GM12878 (cell line): ENCODE measurements around the gene GLT1D1. TPM values are rescaled to one million over a fixed set of nuclear protein-coding genes. Genes with fewer than 3 reads are reported as not detected.

ENCODE experiments used
- CHD4 ChIP-seq: fragments of 200-600 bp; sonication (generic); IDR thresholded peaks from 2 replicates; pipeline ENCODE4 v1.6.1; 2016; ENCODE audit warnings: mild to moderate bottlenecking
- CREB1 ChIP-seq: IDR thresholded peaks from 2 replicates; pipeline ENCODE4 v1.6.1; 2012; ENCODE audit warnings: low read depth, mild to moderate bottlenecking, inconsistent platforms
- ELK1 ChIP-seq: IDR thresholded peaks from 2 replicates; pipeline ENCODE4 v1.6.1; 2012; ENCODE audit warnings: low read depth, low read length, improper control_type of control experiment
- EP300 ChIP-seq, 2 experiments: fragments of 150-350 bp in 1 of 2; IDR thresholded peaks; 2 replicates each; pipeline ENCODE4 v1.6.1; 2011 to 2012; ENCODE audit warnings: low read depth in 2 of 2, low read length in 2 of 2, borderline replicate concordance in 1 of 2, improper control_type of control experiment in 1 of 2, inconsistent platforms in 1 of 2; ENCODE audit not compliant: control insufficient read depth in 1 of 2
- ESRRA ChIP-seq: IDR thresholded peaks from 2 replicates; pipeline ENCODE4 v1.6.1; 2012; ENCODE audit warnings: mild to moderate bottlenecking, low read length, improper control_type of control experiment
- FOXM1 ChIP-seq: IDR thresholded peaks from 2 replicates; pipeline ENCODE4 v1.6.1; 2012; ENCODE audit warnings: low read depth, mild to moderate bottlenecking, inconsistent platforms, low read length, moderate library complexity
- GATAD2B ChIP-seq: fragments of 450-650 bp; conservative IDR thresholded peaks from 2 replicates; pipeline ENCODE4 v1.6.1; 2017; ENCODE audit warnings: low read depth, mild to moderate bottlenecking, moderate library complexity
- HDGF ChIP-seq: fragments of 450-650 bp; IDR thresholded peaks from 2 replicates; pipeline ENCODE4 v1.6.1; 2016; ENCODE audit warnings: antibody characterized with exemption
- KAT2A ChIP-seq: conservative IDR thresholded peaks from 2 replicates; pipeline ENCODE4 v1.6.1; 2011; ENCODE audit warnings: low read depth, low read length; ENCODE audit not compliant: control insufficient read depth
- MTA2 ChIP-seq: fragments of 450-650 bp; IDR thresholded peaks from 2 replicates; pipeline ENCODE4 v1.6.1; 2016; ENCODE audit warnings: low read depth, mild to moderate bottlenecking, moderate library complexity
- NBN ChIP-seq: fragments of 450-650 bp; IDR thresholded peaks from 2 replicates; pipeline ENCODE4 v1.6.1; 2016
- POLR2A ChIP-seq: IDR thresholded peaks from 2 replicates; pipeline ENCODE4 v1.6.1; 2011; ENCODE audit warnings: low read depth, mild to moderate bottlenecking, low read length
- STAT1 ChIP-seq: fragments of 450-650 bp; conservative IDR thresholded peaks from 2 replicates; pipeline ENCODE4 v1.6.1; 2014; ENCODE audit warnings: antibody characterized with exemption, mild to moderate bottlenecking
- TARDBP ChIP-seq: IDR thresholded peaks from 2 replicates; pipeline ENCODE4 v1.6.1; 2016; ENCODE audit warnings: borderline replicate concordance
- ZBTB40 ChIP-seq: fragments of 450-650 bp; IDR thresholded peaks from 2 replicates; pipeline ENCODE4 v1.6.1; 2016; ENCODE audit warnings: mild to moderate bottlenecking, moderate library complexity, borderline replicate concordance
- polyA plus RNA-seq, 11 experiments: library from polyadenylated mRNA; depleted of rRNA in 4 of 11; unstranded in 6 of 11; stranded (reverse) in 5 of 11; fragments of >200 nt; fragmentation: Nextera tagmentation in 4 of 11; fragmentation: Illumina TruSeq in 1 of 11; extraction: Ambion mirVana in 4 of 11; extraction: Trizol in 1 of 11; gene quantifications; 1 replicate in 1 of 11; 2 replicates in 10 of 11; pipeline versions ENCODE4 v1.2.1 to v1.2.3, GENCODE V29; 2011 to 2016; ENCODE audit warnings: inconsistent platforms in 2 of 11, missing spikeins in 2 of 11, low read depth in 1 of 11
- total RNA-seq, 4 experiments: library from RNA; depleted of rRNA in 3 of 4; stranded (reverse); fragments of >200 nt in 3 of 4; fragmentation: Illumina TruSeq in 1 of 4; extraction: Trizol in 1 of 4; gene quantifications; 2 replicates each; pipeline versions ENCODE4 v1.2.1 to v1.2.3, GENCODE V29; 2013 to 2021
- TF ChIP-seq, protein P1 (sequence below): IDR thresholded peaks from 2 replicates; pipeline ENCODE4 v1.6.1; 2011; ENCODE audit warnings: mild to moderate bottlenecking, low read depth, low read length, moderate library complexity; ENCODE audit not compliant: insufficient replicate concordance
- TF ChIP-seq, protein P2 (sequence below): fragments of 450-650 bp; IDR thresholded peaks from 2 replicates; pipeline ENCODE4 v1.6.1; 2017; ENCODE audit warnings: mild to moderate bottlenecking, moderate library complexity
- TF ChIP-seq, protein P3 (sequence below): fragments of 450-650 bp; IDR thresholded peaks from 2 replicates; pipeline ENCODE4 v1.6.1; 2017; ENCODE audit warnings: antibody characterized with exemption, mild to moderate bottlenecking, moderate library complexity

Gene GLT1D1
- total and polyA plus RNA-seq, 10 of the 15 experiments (the other 5 are each of a cell fraction or from before 2014, with no cell fraction given), result 0.42 to 62.8 (median 3.0) TPM

DNA sequence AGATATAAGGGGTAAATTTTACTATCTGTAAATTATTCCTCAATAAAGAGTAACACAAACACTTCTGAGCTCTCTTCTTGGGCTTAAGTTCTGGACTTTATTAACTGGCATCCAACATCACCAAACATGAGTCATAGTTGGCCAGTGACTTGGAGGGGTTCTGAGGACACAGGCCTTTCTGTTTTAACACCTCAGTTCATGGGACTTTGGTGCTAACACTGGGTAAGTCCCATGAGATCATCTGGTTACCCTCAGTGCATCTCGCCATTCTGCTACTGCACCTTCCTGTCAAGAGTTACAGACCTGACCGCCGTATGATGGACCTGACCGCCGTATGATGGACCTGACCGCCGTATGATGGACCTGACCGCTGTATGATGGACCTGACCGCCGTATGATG is 39.4 kb upstream of the GLT1D1 start (continued):
- TF ChIP-seq ZBTB40 (no peak), POLR2A (peak; percentile 47; the same call in 1 of the 2 replicates), CHD4 (no peak), ESRRA (0 out of 2 replicates have a peak, but pooled peaks have one; percentile 46), EP300 (IDR thresholded peaks at IDR 0.05; ENCODE audit: borderline replicate concordance in 1 of 2, control insufficient read depth in 1 of 2, low read depth in 2 of 2, low read length in 2 of 2) (peak in 1 of 2 experiments; percentile 72; a peak in 1 of 4 replicates), FOXM1 (no peak), GATAD2B (peak; percentile 63), KAT2A (no peak), TARDBP (no peak), NBN (peak; percentile 51; the same call in 1 of the 2 replicates), STAT1 (no peak), MTA2 (peak; percentile 66; the same call in 1 of the 2 replicates), ELK1 (no peak), HDGF (0 out of 2 replicates have a peak, but pooled peaks have one; percentile 31), CREB1 (peak; percentile 32; the same call in 1 of the 2 replicates)
- TF ChIP-seq, protein P1, sequence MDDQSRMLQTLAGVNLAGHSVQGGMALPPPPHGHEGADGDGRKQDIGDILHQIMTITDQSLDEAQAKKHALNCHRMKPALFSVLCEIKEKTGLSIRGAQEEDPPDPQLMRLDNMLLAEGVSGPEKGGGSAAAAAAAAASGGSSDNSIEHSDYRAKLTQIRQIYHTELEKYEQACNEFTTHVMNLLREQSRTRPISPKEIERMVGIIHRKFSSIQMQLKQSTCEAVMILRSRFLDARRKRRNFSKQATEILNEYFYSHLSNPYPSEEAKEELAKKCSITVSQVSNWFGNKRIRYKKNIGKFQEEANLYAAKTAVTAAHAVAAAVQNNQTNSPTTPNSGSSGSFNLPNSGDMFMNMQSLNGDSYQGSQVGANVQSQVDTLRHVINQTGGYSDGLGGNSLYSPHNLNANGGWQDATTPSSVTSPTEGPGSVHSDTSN, result peak; percentile 4
- TF ChIP-seq, protein P2, sequence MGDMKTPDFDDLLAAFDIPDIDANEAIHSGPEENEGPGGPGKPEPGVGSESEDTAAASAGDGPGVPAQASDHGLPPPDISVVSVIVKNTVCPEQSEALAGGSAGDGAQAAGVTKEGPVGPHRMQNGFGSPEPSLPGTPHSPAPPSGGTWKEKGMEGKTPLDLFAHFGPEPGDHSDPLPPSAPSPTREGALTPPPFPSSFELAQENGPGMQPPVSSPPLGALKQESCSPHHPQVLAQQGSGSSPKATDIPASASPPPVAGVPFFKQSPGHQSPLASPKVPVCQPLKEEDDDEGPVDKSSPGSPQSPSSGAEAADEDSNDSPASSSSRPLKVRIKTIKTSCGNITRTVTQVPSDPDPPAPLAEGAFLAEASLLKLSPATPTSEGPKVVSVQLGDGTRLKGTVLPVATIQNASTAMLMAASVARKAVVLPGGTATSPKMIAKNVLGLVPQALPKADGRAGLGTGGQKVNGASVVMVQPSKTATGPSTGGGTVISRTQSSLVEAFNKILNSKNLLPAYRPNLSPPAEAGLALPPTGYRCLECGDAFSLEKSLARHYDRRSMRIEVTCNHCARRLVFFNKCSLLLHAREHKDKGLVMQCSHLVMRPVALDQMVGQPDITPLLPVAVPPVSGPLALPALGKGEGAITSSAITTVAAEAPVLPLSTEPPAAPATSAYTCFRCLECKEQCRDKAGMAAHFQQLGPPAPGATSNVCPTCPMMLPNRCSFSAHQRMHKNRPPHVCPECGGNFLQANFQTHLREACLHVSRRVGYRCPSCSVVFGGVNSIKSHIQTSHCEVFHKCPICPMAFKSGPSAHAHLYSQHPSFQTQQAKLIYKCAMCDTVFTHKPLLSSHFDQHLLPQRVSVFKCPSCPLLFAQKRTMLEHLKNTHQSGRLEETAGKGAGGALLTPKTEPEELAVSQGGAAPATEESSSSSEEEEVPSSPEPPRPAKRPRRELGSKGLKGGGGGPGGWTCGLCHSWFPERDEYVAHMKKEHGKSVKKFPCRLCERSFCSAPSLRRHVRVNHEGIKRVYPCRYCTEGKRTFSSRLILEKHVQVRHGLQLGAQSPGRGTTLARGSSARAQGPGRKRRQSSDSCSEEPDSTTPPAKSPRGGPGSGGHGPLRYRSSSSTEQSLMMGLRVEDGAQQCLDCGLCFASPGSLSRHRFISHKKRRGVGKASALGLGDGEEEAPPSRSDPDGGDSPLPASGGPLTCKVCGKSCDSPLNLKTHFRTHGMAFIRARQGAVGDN, result peak; percentile 94
- TF ChIP-seq, protein P3, sequence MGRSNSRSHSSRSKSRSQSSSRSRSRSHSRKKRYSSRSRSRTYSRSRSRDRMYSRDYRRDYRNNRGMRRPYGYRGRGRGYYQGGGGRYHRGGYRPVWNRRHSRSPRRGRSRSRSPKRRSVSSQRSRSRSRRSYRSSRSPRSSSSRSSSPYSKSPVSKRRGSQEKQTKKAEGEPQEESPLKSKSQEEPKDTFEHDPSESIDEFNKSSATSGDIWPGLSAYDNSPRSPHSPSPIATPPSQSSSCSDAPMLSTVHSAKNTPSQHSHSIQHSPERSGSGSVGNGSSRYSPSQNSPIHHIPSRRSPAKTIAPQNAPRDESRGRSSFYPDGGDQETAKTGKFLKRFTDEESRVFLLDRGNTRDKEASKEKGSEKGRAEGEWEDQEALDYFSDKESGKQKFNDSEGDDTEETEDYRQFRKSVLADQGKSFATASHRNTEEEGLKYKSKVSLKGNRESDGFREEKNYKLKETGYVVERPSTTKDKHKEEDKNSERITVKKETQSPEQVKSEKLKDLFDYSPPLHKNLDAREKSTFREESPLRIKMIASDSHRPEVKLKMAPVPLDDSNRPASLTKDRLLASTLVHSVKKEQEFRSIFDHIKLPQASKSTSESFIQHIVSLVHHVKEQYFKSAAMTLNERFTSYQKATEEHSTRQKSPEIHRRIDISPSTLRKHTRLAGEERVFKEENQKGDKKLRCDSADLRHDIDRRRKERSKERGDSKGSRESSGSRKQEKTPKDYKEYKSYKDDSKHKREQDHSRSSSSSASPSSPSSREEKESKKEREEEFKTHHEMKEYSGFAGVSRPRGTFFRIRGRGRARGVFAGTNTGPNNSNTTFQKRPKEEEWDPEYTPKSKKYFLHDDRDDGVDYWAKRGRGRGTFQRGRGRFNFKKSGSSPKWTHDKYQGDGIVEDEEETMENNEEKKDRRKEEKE, result no peak
